ENCODE measurements around the gene MELTF.
A peak's percentile ranks its signal among the peaks of the same experiment; 100 is the strongest.
"Not testable (repeated sequence)": the region's sequence is repeated elsewhere in the genome, so short reads cannot be mapped to it uniquely, and the experiment has no call there.

MELTF gene

DNA sequence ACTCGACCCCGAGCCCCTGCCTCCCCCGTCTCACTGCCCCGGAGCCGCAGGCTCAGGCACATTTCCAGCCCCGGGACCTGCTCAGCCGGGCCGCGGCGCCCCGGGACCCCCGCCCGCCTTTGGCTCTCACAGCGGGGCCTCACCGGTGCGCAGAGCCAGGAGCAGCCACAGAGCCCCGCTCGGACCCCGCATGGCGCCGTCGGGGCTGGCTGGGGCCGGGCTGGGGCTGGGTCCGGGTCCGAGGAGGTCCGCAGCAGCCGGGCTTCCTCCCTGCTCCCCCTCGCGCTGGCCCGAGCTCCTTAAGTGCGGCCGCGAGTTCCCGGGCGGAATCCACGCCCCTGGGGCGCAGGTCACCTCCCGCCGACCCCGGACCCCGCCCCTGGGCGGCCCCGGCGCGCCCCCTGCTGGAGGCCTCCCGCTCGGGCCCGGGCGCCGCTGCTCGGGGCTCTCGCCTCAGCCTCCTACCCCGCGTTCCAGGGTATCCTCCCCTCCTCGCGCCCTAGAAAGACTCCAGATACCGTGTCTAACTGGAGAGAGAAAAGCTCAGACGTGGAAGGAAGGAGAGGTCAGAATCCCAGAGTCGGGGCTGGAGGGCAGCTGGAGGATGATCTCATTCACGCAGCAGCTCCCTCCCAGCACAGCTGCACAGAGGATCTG lies at the start of gene MELTF:
Gene MELTF (minus strand): TSS at position 307 of the 657 bp plus-strand sequence. CDS start 115 bp downstream, at position 192.
- DNase-seq = peak; percentile 74

DNA sequence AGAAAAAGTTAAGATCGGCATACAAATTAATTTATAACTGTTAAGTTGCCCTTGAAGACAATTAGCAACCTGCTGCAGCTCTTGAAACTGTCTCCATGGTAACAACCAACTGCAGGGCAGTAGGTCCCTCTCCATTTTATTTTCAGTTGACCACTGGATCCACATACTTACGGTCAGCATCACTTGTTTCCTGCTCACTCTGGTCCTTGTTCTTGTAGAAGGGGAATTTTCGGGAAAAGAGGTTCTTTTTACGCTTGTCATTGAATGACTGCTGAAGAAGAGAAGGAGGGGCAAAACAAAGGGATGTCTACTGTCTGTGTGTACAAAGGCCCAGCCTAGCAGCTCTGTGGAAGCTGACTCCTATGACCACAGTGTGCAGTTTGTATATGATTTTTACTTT lies 46.8 kb upstream of the MELTF start:
- DNase-seq = no peak

GRCh38 chr3:197068077-197068476 lies 38.5 kb upstream of the MELTF start:
- no peak for DNase-seq

DNA sequence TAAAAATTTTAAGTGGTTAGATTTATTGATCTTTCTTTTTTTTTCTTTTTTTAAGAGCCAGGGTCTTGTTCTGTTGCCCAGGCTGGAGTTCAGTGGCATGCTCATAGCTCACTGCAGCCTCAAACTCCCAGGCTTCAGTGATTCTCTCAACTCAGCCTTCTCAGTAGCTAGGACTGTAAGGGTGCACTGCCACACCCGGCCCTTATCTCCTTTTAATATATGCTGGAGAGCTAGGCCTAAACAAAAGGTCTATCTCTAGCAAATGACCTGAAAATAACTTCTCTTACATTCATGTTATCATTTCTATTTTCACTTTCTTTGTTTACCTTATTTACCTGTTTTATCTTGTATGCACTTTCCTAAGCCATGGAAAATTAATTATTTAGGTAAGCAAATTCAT lies 35.2 kb upstream of the MELTF start:
- DNase-seq = no peak

- no peak for DNase-seq
Observed at GRCh38 chr3:197062446-197062845, 32.8 kb upstream of the MELTF start.

DNA sequence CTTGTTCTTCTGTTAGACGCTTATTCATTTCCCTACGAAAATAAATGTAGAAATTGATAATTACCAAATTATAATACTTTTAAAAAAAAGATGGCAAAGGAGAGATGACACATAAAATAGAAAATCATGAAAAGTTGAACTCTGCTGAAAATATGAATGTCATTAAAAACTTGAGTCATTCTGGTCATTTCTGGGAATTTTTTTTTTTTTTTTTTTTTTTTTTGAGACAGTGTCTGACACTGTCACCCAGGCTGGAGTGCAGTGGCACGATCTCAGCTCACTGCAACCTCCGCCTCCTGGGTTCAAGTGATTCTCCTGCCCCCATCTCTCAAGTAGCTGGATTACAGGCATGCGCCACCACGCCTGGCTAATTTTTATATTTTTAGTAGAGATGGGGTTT lies 22.0 kb upstream of the MELTF start:
- not testable (repeated sequence) for DNase-seq

DNA sequence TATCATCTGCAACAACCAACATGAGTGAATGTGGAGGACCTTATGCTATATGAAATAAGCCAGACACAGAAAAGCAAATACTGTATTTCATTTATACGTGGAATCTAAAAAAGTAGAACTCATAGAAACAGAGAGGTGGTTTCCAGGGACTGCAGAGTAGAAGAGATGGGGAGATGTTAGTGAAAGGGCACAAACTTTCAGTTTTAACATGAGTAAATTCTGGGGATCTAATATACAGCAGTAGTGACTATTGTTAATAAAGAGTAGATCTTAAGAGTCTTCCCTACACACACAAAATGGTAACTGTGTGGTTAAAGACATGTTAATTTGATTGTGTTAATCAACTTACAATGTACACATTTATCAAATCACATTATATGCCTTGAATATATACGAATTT lies 20.9 kb upstream of the MELTF start:
- DNase-seq = no peak

GRCh38 chr3:197042539-197042938 lies 12.9 kb upstream of the MELTF start:
- DNase-seq = no peak

DNA sequence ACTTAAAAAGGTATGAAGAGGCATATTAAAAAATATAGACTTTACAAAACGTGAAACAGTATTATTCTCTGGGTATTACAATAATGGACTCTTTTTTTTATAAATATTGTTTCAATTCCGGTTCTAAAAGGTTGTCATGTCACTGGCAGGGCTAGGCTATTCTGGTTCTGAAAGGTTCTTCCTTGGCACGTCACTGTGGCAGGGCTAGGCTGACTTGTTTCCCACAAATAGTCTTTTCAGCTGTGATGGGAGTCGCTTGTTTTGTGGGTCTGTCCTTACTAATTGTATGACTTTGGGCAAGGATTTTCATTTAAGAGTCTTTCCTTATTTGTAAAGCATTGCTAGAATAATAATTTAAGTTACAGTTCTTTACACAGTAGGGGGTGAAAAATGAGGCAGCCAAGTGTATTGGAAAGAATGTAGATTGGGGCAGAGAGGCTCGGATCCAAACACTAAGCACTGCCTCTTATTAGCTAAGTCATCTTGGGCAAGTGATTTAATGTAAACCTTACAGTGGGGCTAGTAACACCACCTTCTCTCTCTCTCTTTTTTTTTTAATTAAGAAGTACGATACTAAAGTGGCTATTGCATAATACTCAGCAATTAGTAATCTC lies 12.4 kb upstream of the MELTF start:
- DNase-seq = no peak

GRCh38 chr3:197040658-197041057 lies 11.0 kb upstream of the MELTF start:
- DNase-seq = no peak

DNA sequence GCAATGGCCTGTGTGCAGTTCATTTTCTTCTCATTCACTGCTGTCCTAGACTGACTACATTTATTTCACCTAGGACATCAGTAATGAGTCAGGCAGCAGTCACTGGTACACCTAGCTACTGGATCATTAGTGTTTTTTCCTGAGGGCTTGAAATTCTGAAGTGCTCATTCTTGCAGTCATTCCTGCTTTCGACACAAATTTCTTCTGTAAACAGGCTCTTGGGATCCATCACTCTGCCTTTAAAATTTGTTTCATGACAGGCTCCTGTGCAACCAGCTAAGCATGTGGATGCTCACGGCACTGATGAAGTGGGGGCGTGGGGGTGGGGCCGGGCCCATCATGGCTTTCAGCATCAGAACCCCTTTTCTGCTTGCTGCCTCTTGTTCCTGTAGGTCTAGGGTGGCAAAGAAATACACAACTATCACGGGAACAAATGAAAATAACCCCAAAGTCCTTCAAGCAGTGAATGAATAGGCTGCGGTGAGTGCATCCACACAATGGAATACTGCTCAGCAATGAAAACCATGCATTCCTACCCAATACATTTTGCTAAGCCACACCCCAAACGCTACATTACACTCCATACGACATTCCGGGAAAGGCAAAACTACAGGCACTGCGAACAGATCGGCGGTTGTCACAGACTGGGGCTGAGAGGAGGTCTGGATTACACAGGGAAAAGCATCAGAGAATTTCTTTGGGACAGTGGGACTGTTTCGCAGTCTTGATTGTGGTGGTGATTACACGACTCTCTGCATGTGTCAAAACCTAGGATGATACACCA lies 9.3 kb upstream of the MELTF start:
- no peak for DNase-seq

- no peak for DNase-seq
Observed at GRCh38 chr3:197035577-197035976, 6.0 kb upstream of the MELTF start.

DNA sequence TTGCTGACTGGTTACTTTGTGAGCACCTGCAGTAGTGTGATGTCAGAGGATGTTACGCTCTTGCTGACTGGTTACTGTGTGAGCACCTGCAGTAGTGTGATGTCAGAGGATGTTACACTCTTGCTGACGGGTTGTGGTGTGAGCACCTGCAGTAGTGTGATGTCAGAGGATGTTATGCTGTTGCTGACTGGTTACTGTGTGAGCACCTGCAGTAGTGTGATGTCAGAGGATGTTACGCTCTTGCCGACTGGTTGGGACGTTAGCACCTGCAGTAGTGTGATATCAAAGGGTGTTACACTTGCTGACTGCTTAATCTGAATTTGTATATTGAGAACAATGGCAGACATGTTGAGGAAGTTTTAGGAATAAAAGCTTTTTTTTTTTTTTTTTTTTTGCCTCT lies 5.2 kb upstream of the MELTF start:
- not testable (repeated sequence) for DNase-seq

DNA sequence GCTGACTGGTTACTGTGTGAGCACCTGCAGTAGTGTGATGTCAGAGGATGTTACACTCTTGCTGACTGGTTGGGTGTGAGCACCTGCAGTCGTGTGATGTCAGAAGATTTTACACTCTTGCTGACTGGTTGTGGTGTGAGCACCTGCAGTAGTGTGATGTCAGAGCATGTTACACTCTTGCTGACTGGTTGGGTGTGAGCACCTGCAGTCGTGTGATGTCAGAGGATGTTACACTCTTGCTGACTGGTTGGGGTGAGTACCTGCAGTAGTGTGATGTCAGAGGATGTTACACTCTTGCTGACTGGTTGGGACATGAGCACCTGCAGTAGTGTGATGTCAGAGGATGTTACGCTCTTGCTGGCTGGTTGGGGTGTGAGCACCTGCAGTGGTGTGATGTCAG lies 4.1 kb upstream of the MELTF start:
- not testable (repeated sequence) for DNase-seq

DNA sequence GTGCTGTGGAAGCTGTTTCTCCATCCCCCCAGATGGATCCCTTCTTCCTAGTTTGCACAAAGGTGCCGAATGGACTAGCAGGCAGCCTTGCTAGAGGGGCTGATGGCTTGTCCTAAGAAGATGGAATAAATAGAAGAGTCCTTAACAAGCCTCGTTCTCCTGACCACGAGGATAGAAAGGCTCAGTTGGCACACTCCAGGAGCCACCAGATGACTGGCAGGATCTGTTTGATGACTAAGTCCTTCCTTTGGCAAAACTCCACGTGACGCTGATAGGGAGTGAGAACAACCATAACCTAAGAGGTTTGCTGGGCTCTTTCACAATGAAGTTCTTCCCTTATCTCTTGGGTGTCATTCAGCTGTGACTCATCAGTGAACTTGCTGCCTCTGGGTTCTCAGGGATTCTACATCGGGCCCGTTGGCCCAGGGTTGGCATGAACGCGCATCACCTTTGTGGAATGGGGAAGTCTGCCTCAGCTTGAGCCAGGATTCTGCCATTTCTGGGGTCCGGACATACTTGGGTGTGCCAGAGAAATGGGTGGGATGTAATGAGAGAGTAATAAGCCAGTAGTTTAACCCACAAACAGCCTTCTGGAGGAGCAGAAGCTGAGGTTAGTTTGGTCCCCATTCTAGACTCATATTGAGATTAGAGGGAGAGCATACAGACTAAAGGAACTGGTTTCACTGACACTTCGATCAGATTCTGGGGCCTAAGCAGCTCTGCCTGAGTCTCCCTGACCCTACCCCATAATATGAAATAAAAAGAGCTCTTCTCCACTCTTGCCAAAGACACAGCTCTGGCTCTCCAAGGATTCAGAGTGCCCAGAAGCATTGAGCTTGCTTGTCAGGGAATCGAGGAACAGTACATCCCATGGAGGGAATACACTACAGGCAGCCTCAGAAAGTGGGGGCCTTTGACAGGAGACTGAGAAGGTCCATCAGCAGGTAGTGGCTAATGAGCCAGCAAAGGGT lies 2.0 kb upstream of the MELTF start:
- peak; percentile 99 for DNase-seq

DNA sequence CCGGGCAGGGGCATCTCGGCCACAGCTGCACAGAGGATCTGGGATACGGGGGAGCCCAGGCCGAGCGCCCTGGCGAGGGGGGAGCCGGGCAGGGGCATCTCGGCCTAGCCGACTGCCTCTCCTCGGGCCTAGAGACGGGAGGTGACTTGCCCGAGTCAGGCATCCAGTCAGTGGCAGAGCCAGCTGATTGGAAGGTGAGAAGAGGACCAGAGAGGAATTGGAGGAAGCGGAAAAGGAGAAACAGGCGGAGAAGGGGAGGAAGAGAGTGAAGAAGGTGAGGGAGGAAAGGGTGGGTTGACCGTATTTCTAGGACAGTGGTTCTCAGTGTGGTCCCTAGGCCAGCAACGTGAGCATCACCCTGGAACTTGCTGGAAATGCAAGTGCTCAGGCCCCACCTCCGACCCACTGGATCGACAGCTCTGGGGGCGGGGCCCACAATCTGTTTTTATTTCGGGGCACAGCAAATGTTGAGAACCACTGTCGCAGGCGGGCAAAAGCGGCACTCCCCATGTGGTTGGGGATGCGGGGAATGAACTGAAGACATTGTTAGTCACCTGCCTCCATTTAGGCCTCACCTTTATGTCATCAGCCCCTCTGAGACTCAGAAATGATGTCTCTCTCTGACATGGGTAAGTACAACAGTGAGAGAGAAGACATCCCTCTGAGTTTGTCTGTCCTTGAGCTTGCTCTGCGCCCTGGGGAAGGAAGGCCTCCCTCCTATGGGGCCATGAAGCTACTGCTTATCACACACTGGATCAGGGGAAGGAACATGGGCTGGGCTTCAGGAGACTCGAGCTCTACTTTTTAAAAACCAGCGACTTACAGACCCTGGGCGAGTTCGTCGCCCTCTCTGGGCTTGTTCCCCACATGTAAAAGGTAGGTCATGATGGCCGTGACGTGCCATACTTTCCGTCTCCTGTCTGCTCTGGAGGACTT lies 1.0 kb upstream of the MELTF start:
- DNase-seq = no peak

DNA sequence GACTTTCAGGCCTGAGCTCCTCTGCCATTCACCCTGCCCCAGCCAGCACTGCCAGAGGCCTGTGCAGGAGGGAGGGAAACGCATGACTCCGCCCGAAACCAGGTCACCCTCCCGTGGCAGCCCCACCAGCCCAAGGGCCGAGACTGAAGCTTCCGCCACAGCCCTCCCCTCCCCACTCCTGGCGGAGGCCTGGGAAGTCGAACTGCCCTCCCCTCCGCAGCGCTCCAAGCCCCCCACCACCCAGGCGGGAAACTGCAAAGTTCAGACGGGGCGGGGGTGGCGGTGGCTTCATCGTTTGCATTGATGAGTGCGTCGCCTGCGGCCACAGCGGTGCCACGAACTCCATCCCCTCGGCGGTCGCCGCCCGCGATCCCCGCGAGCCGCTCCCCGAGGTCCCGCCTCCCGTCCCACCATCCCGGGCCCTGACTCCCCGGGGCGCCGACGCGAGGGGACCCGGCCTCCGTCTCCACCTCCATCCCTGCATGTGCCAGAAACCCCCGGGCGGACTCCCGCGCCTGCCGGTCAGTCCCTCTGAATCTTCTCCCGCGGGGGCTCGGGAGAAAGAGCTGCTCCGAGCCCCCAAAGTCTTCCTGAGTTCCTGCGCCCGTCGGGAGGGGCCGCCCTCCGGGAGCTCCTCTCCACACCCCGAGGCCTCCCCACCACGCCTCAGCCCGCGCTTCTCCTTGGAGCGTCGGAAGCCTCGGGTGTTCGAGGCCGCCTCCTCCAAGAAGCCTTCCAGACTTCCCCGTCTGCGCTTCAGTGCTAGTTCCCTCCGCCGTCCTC lies 698 bp downstream of the MELTF start:
- DNase-seq = peak; percentile 31

- no peak for DNase-seq
Observed at GRCh38 chr3:197027896-197028727, 1.5 kb downstream of the MELTF start.

GRCh38 chr3:197027151-197027895 lies 2.3 kb downstream of the MELTF start:
- no peak for DNase-seq
